Measurements from ENCODE around the gene RHOB.

RHOB gene

GRCh38 chr2:20494241-20494640 lies 47.4 kb downstream of the RHOB start:
- DNase-seq (ENCODE audit: low read depth) = no peak

DNA sequence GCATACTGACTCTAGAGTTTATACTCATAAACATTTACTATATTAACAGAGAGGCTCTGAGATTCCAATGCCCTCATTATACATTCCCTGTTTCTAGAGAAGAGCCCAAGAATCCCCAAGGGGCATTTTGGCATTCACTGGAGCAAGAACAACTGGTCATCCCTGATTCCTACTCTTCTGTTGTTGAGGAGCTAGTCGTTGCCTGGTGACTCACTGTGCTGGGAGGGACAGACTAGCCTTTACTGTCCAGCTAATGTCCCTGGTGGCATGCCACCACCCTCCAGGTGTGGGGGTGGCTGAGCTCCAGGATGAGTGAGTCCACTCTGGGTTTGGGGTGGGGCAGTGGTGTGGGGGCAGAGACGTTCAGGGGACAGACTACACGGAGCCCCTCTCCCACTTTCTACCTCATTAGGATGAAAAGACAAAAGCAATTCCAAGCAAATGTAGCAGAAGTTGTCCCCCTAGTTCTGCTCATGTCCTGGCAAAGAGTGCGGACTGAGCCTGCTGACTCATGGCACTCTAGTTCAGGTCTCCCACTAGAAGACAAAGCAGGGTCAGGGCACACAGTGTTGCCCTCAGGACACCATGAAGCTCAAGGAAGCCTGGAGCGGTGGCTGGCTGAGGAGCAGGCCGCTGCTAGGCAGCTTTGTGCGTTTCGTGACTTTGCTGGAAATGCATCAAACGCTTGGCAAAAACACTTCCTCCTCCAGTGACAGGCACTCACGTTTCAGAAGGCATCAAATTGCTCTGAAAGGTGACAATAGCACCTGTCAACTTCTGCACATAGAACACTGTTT lies 49.4 kb downstream of the RHOB start:
- no peak for DNase-seq (ENCODE audit: low read depth)

DNA sequence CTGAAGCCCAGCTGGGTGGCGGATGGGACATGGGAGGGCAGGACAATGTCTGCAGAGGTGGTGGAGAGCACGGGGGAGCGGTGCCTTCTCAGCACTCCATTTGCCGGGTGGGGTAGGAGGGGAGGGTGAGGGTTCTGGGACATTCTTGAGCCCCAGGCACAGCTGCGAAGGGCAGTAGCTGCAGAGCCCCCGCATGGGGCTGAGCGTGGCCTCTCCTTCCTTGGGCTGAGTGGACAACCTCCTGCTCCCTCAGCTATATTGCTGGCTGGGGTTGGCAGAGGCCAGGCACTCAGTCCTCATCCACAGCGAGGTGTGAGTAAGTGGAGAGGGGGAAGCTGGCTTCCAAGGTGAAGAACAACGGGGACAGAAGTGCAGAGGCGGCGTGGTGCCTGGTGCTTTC lies 50.1 kb downstream of the RHOB start:
- no peak for DNase-seq (ENCODE audit: low read depth)

Measured in stimulated activated CD8-positive, alpha-beta memory T cell treated with anti-CD3 and anti-CD28 coated beads, Interleukin-15, amount 100 ng/mL, for 1 hour (primary cell).